ENCODE measurements around the gene MPP2.
"Not testable (repeated sequence)": the region's sequence is repeated elsewhere in the genome, so short reads cannot be mapped to it uniquely, and the experiment has no call there.

The MPP2 gene

DNA sequence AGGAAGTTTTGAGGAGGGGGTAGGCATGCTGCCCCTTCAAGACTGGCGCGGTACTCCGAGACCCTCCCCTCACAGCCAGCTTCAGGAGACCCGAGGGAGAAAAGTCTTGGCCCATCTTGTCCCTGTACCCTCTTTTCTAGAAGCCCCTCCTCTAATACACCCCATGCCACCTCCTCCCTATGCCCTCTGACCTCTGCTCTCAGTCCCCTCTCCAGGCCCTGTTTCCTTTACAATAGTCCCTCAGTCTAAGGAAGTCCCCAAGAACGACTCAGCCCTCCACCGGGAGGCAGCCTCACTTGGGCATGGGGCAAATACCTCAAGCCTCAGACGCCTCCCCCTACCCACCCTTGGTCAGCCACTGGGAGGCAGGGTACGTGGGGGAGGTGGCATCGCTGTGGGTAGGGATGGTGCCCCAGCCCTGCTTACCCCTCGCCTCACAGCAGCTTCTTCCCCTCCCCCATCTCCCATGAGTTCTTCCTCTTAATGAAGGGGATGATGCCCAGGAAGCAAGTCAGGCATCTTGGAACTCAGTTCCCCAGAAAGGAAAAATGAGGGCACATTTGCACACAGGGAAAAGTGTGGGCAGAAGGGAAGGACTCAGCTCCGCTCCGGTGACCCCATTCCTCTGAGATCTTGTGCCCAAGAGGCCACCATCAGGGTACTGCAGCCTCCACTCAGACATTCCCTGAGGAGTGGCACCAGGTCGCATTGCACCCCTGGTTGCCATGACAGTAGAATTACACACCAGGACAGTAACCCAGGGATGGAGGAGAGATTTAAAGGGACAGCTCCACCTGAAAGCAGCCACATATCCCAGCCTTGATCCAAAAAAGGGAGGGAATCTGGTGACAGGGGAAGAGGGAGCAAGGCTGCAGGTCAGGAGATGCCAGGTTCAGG, 6.2 kb downstream of the MPP2 start:
- DNase-seq: no peak

DNA sequence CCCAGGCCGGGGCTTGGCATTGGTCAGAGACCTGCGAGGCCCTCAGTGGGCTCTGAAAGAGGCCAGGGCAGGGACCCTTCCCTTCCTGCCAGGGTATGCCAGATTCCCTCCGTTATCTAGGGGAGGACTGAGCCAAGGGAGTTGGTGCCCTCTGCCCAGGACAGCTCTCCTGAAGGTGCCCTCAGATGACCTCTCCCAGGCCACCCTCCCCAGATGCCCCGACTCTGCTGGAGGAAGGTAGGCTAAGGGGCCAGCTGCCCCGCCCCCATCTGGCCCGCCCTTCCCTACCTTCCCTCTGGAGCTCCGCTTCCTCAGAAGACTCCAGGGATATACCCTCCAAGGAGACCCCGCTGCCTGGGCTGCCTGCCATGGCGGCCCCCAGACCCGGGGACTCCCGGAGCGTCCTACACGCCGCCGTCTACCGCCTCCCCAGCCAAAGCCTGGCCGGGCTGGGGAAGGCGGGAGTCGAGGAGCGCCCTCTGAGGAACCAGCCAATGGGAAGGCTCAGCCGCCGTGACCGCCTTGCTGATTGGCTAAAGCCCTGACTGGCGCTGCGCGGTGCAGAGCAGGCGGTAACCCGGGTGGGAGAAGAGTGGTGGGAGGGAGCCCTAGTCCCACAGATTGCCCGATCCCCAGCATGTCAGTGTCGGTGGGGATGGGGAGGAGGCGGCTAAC, 7.0 kb downstream of the MPP2 start:
- DNase-seq: peak; percentile 82

DNA sequence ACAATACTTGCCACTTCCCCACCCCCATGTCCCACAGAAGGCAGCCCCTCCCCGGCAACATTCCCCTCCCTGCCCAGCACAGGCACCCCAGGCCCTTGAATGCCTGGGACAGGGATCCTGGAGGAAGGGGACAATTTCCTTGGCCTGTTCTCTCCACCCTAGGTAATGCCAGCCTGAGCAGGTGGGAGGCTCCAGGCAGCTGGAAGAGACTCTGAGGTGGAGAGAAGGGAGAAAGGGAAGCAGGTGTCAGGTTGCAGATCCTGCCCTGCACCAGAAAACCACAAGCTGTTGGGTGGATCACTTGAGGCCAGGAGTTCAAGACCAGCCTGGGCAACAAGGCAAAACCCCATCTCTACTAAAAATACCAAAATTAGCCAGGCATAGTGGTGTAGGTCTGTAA, 8.9 kb downstream of the MPP2 start:
- no peak for DNase-seq

- DNase-seq: no peak
Observed at GRCh38 chr17:43897831-43898230, 9.5 kb downstream of the MPP2 start.

- DNase-seq: not testable (repeated sequence)
Observed at GRCh38 chr17:43894494-43894893, 12.8 kb downstream of the MPP2 start.

GRCh38 chr17:43892647-43892952, 14.7 kb downstream of the MPP2 start:
- DNase-seq: no peak

- no peak for DNase-seq
Observed at GRCh38 chr17:43891851-43892646, 15.3 kb downstream of the MPP2 start.

DNA sequence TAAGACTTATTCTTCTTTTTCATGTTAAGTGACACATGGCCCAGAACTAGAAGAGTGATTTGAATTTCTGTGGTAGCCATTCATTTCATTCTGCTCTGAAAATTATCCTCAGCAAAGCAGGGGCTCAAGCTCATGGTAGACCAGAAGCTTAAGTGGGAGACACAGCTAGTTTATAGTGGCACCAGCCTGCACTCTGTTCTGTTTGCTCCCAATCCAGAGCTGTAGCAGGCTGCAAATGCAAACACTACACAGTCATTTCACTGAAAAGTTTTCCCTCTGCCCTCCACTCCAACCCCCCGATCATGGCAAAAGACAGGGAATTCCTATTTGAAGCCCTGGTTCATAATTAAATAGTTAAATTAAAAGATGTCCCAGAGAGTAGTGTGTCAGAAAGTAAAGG, 17.1 kb downstream of the MPP2 start:
- DNase-seq: no peak

- DNase-seq: no peak
Observed at GRCh38 chr17:43888548-43888947, 18.8 kb downstream of the MPP2 start.

DNA sequence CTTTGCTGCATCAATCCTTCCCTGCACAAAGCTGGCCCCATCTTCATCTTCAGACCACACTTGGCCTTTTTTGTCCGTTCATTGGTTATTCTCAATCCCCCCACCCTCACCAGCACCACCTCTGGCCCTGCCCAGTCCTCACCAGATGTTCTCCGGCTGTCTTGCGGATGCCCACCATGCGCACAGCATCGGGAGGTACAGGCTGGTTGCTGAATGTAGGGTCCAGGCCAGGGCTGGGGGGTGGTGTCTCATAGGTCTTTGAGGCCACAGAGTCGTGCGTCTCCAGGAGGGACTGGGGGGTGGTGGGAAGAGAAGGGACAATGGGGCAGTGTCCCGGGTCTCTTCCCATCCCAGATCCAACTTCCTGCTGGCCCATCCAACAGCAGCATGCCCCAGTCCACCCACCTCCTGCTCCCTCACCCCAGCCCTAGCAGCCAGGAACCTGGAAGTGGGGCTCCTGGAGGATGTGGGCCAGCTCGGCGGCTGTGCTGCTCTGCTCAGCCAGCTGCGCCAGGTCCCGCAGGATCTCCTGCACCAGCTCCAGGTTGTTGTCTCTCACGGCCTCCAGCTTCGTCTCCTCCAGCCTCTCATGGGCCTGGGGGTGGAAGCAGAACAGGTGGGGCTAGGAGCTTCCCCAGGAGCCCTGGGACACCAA, 24.4 kb downstream of the MPP2 start:
- no peak for DNase-seq

DNA sequence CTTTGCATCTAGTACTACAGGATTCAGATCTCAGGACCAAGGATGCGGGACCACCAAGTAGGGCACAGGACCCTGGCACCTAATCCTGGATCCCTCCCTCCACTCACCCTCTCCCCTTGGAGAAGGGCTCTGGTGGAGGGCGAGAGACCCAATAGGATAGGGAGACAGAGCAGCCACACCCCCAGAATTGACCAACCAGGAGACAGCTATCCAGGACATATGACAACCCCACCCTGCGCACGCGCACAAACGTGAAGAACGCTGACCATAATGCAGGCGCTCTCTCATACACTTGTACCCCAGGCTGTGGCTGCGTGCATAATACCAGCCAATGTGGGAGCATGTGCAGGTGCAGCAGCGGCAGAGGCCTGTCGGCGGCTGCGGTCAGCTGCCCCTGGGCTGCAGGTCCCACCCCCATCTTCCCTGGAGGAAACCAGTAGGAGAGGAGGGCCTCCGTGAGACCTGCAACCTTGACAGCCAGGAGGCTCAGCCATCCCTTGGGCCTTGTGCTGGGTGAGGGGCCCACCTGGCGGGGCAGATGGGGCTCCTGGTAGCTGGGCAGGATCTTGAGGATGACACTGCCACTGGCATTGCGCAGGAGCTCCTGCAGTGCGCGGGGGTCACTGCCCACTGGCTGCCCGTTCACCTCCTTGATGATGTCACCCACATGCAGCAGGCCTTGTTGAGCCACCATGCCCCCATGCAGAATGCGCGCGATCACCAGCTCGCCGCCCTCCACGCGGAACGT, 25.4 kb downstream of the MPP2 start:
- DNase-seq: no peak

- no peak for DNase-seq
Observed at GRCh38 chr17:43881181-43881580, 26.2 kb downstream of the MPP2 start.

DNA sequence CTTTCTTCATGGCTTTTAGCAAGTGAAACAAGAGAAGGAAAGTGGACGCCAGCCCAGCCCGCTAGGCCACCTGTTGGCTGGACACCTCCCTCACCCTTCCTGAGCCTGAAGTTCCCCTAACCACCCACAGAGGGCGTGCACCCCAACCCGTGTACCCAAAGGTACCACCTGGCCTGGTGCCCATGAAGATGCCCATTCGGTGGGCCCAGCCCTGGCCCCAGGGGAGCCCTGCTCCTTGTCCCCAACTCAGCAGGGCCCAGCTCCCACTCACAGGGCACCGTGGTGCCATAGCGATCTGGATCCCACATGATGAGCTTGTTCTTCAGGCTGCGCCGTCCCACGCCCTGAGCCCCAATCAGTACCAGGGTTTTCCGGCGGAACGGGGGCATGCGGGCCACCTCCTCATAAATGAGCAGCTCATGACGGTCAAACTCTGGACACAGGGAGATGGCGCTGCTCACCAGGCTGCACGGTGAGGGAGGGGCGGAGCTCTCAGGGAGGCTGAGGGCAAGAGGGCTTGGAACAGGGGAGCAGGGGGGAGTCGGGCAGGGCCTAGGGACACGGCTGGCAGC, 26.8 kb downstream of the MPP2 start:
- peak; percentile 72 for DNase-seq

GRCh38 chr17:43879723-43880419, 27.5 kb downstream of the MPP2 start:
- DNase-seq: no peak

- peak; percentile 85 for DNase-seq
Observed at GRCh38 chr17:43878260-43879175, 28.8 kb downstream of the MPP2 start.

DNA sequence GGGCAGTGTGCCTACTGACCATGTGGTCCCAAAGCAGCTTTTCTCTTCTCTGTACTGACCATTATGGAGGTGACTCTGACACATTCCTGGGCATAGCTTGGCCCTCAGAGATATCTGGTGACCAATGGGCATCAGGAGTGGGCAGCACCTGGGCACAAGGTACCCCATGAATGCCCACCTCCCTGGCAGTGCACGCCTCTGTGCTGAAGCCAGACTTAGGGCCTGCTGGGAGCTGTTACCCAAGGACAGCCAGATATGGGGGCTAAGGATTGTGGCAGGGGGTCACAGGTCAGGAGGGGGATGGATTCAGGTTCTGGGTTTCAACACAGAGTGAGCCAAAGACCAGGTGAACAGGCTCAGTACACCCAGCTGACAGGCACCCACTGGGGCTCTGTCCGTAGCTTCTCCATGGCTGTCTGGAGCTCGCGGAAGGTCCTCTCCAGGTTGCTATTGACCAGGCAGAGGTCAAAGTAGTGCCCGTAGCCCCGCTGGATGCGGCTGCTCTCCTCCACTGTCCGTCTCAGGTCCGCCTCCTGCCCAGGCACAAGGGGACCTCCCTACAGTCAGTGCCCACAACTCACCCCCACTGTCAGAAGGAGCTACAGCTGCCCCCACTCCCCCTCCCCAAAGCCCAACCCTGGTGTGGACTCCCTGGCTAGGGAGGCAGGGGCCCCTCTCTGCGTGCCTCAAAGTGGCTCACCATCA, 29.7 kb downstream of the MPP2 start:
- DNase-seq: no peak

DNA sequence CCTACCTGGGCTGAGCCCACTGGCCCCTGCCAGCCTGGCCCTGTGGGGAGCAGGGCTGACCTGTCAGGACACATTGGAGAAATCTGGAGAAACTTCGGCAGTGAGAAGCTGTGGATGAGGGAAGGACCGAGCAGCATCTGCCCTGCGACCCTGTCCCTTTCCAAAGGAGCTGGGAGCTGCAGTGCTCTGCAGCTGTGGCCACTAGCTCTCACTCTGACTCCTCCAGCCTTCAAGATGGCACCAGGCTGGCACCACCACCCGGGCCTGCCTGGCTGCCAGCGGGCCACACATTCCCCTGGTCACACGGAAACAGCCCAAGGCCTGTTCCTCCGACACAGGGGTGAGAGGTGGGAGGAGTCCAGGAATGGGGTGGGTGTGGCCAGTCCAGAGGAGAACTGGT, 30.3 kb downstream of the MPP2 start:
- DNase-seq: no peak

DNA sequence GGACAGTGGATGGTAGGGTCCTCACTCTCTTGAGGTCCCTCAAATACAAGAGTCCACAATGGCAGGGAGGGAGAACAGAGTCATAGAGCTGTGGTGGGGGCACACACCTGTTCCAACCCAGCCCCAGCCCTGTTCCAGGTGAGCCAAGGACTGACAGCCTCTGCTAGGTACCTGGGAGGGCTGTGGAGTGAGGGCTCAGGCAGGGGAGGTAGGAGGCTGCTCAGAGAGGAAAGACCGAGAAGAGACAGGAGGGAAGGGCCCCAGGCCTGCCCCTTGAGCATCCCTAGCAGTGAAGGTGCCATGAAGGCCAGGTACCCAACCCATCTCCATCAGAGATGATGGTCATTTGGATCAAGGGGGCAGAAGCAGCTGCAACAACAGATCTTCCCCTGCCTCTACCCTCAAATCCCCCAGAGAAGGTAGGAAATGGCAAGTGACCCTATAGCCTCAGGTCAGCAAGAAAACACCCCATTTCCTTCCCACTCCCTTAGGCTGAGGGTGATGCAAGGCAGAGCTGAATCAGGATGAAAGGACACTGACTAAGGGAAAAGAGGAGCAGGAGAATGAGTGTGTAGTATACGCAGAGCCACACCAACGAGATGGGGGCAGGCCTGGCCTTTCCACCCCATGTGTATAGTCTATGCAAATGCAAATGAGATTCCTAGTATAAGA, 31.7 kb downstream of the MPP2 start:
- DNase-seq: no peak

DNA sequence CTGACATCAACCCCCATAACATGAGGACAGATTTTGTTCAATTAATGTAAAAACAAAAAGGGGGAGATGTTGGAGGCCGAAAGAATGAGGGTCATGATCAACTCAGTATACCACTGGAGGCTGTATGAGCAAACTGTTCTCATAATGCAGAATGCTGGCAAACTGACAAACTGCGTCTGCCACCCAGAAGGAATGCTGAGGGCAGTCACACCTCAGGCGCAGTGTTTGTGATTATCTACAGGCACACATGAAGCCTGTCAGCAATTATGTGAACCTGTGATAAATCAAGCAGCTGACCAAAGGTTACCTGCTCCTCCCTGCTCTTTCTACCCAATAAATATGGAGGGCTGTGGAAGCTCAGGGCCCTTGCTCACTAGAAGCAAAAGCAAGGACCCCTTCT, 33.0 kb downstream of the MPP2 start:
- no peak for DNase-seq
